Calu3 (cell line): ENCODE results near the gene FES. TPM values are rescaled to one million over a fixed set of nuclear protein-coding genes. Genes with fewer than 3 reads are reported as not detected.

Experiments
- BruUV-seq: library from RNA; stranded (reverse); fragments of 400-500 nt; replicated peaks from 2 replicates; lab custom pipeline; 2021; lab: Mats Ljungman, UMichigan
- CTCF ChIA-PET: fragments of 300-600 bp; sonication (Branson Sonifier 250); formaldehyde crosslinking; loops from one replicate; lab custom pipeline; 2022; ENCODE audit warnings: antibody characterized with exemption; lab: Charles Lee
- DNase-seq: peaks from one replicate; pipeline ENCODE4 v3.0.0; 2022
- H3K27ac Mint-ChIP-seq: one replicate; pipeline ENCODE4 v1.8.0; 2022; ENCODE audit warnings: mixed read lengths; ENCODE audit not compliant: unreplicated experiment
- H3K27me3 Mint-ChIP-seq: one replicate; pipeline ENCODE4 v1.8.0; 2022; ENCODE audit warnings: mixed read lengths; ENCODE audit not compliant: unreplicated experiment
- H3K36me3 Mint-ChIP-seq: one replicate; pipeline ENCODE4 v1.8.0; 2022; ENCODE audit warnings: mild to moderate bottlenecking, moderate library complexity, mixed read lengths; ENCODE audit not compliant: insufficient read depth, unreplicated experiment
- H3K4me1 Mint-ChIP-seq: one replicate; pipeline ENCODE4 v1.8.0; 2022; ENCODE audit warnings: mild to moderate bottlenecking, low read depth, mixed read lengths; ENCODE audit not compliant: unreplicated experiment
- H3K4me3 Mint-ChIP-seq: one replicate; pipeline ENCODE4 v1.8.0; 2022; ENCODE audit warnings: mild to moderate bottlenecking, low read depth, moderate library complexity, mixed read lengths; ENCODE audit not compliant: unreplicated experiment
- H3K9me3 Mint-ChIP-seq: one replicate; pipeline ENCODE4 v1.8.0; 2022; ENCODE audit warnings: low read depth, mixed read lengths; ENCODE audit not compliant: unreplicated experiment
- CTCF ChIP-seq: fragments of 200-600 bp; IDR thresholded peaks from one replicate; pipeline ENCODE4 v1.8.0; 2022; ENCODE audit warnings: antibody characterized with exemption; ENCODE audit not compliant: unreplicated experiment
- intact Hi-C: fragments of 100-400 bp; cut with micrococcal nuclease; formaldehyde crosslinking; loops from one replicate; pipeline ENCODE4 v1.10.0; 2022; ENCODE audit not compliant: unreplicated experiment
- total RNA-seq: library from RNA; stranded (reverse); gene quantifications from 2 replicates; pipeline ENCODE4 v1.2.3, GENCODE V29; 2022

Gene FES
- total RNA-seq, 1 experiment from 2014 or later: 1.7 TPM

- peaks cover 14% of the 10 kb centered on the region for H3K27me3 Mint-ChIP-seq
- no TSS peak for BruUV-seq
- H3K27ac Mint-ChIP-seq: no peak overlapping the region
- no peak for TF ChIP-seq CTCF
- DNase-seq: no peak
- no peaks in the 10 kb centered on the region for H3K36me3 Mint-ChIP-seq
- H3K4me3 Mint-ChIP-seq: no peak overlapping the region
- H3K9me3 Mint-ChIP-seq: no peaks in the 10 kb centered on the region
- intact Hi-C loops: no loop called here
- CTCF ChIA-PET: interaction anchor here (0.5 kb wide), 1 partner anchor 13 kb away, joined by 4 read pairs; no protein-coding TSS in a partner anchor
- no peaks in the 10 kb centered on the region for H3K4me1 Mint-ChIP-seq
Observed at GRCh38 chr15:90837094-90837493, 47.2 kb upstream of the FES start.

GRCh38 chr15:90838139-90838538 lies 46.2 kb upstream of the FES start:
- intact Hi-C loops: no loop called here
- Mint-ChIP-seq H3K4me1 (no peaks in the 10 kb centered on the region), H3K4me3 (no peak overlapping the region), H3K9me3 (no peaks in the 10 kb centered on the region), H3K36me3 (no peaks in the 10 kb centered on the region), H3K27ac (no peak overlapping the region), H3K27me3 (peaks cover 14% of the 10 kb centered on the region)
- TF ChIP-seq CTCF: no peak
- no TSS peak for BruUV-seq
- CTCF ChIA-PET: no interaction called here
- DNase-seq: no peak

GRCh38 chr15:90838544-90838943 lies 45.8 kb upstream of the FES start:
- H3K27ac Mint-ChIP-seq: no peak overlapping the region
- H3K4me3 Mint-ChIP-seq: no peak overlapping the region
- no peaks in the 10 kb centered on the region for H3K9me3 Mint-ChIP-seq
- no peaks in the 10 kb centered on the region for H3K36me3 Mint-ChIP-seq
- no peak for TF ChIP-seq CTCF
- no peak for DNase-seq
- no peaks in the 10 kb centered on the region for H3K4me1 Mint-ChIP-seq
- H3K27me3 Mint-ChIP-seq: peaks cover 15% of the 10 kb centered on the region
- intact Hi-C loops: no loop called here
- CTCF ChIA-PET: interaction anchor here (1.1 kb wide), 1 partner anchor 15 kb away, joined by 3 read pairs; no protein-coding TSS in a partner anchor
- BruUV-seq: no TSS peak

GRCh38 chr15:90839187-90840071 lies 44.9 kb upstream of the FES start:
- Mint-ChIP-seq H3K27ac (no peak overlapping the region), H3K27me3 (peaks cover 24% of the 10 kb centered on the region), H3K9me3 (no peaks in the 10 kb centered on the region), H3K36me3 (no peaks in the 10 kb centered on the region), H3K4me3 (no peak overlapping the region), H3K4me1 (no peaks in the 10 kb centered on the region)
- intact Hi-C loops: no loop called here
- CTCF ChIA-PET: interaction anchor here (0.5 to 1.1 kb wide), 6 partner anchors 12 to 1769 kb away, joined by 3 to 5 read pairs (median 3); no protein-coding TSS in a partner anchor
- TF ChIP-seq CTCF: no peak
- DNase-seq: peak; percentile 29
- BruUV-seq: no TSS peak
